Osteoblast (primary cell): ENCODE results near the gene RPS29. TPM values are rescaled to one million over a fixed set of nuclear protein-coding genes. Genes with fewer than 3 reads are reported as not detected.

ENCODE experiments used
- DNase-seq: peaks from one replicate; pipeline ENCODE4 v3.0.0; 2011; ENCODE audit warnings: low spot score, mixed read lengths; ENCODE audit not compliant: insufficient read length; ENCODE audit errors: missing footprints
- H2AFZ ChIP-seq: 2 replicates; pipeline ENCODE4 v1.6.0; 2011; ENCODE audit warnings: mild to moderate bottlenecking, low read length
- H3K27ac ChIP-seq: 2 replicates; pipeline ENCODE4 v1.5.1; 2011; ENCODE audit warnings: mild to moderate bottlenecking, low read depth, low read length, moderate library complexity
- H3K27me3 ChIP-seq: 2 replicates; pipeline ENCODE4 v1.6.0; 2012; ENCODE audit warnings: mild to moderate bottlenecking, control low read depth, inconsistent platforms, low read length, moderate library complexity; ENCODE audit not compliant: insufficient read depth
- H3K36me3 ChIP-seq: 2 replicates; pipeline ENCODE4 v1.5.1; 2011; ENCODE audit warnings: mild to moderate bottlenecking, low read length, control low read depth, moderate library complexity; ENCODE audit not compliant: insufficient read depth
- H3K4me1 ChIP-seq: 2 replicates; pipeline ENCODE4 v1.5.1; 2011; ENCODE audit warnings: mild to moderate bottlenecking, low read length, control low read depth, moderate library complexity; ENCODE audit not compliant: insufficient read depth
- H3K4me2 ChIP-seq: 2 replicates; pipeline ENCODE4 v1.6.0; 2011; ENCODE audit warnings: mild to moderate bottlenecking, low read length; ENCODE audit not compliant: insufficient read depth
- H3K4me3 ChIP-seq: fragments of 200-600 bp; sonication (generic); 3 replicates; pipeline ENCODE4 v1.5.1; 2012; ENCODE audit warnings: mild to moderate bottlenecking, low read length, inconsistent platforms; ENCODE audit not compliant: insufficient read depth
- H3K79me2 ChIP-seq: 2 replicates; pipeline ENCODE4 v1.6.0; 2012; ENCODE audit warnings: mild to moderate bottlenecking, low read length, control low read depth, inconsistent platforms; ENCODE audit not compliant: insufficient read depth
- H3K9me3 ChIP-seq: 2 replicates; pipeline ENCODE4 v1.5.1; 2011; ENCODE audit warnings: low read depth, low read length, control low read depth
- H4K20me1 ChIP-seq: 2 replicates; pipeline ENCODE4 v1.6.0; 2012; ENCODE audit warnings: mild to moderate bottlenecking, low read length, control low read depth; ENCODE audit not compliant: insufficient read depth
- total RNA-seq: library from RNA; depleted of rRNA; stranded (reverse); fragments of >200 nt; gene quantifications from 2 replicates; pipeline ENCODE4 v1.2.3, GENCODE V29; 2012
- TF ChIP-seq, protein P1 (sequence below): IDR thresholded peaks from 2 replicates; pipeline ENCODE4 v1.5.1; 2011; ENCODE audit warnings: mild to moderate bottlenecking, low read depth, low read length, moderate library complexity; ENCODE audit errors: extremely low read depth

The RPS29 gene
- total RNA-seq, 1 donor = 4,153 TPM

GRCh38 chr14:49612251-49612650, 26.1 kb upstream of the RPS29 start:
- Histone ChIP-seq H3K36me3 (peaks cover 13% of the 10 kb centered on the region), H2AFZ (no peak overlapping the region), H3K4me2 (no peak overlapping the region), H3K79me2 (peaks cover 6% of the 10 kb centered on the region), H4K20me1 (no peaks in the 10 kb centered on the region), H3K4me3 (no peak overlapping the region), H3K4me1 (peaks cover 7% of the 10 kb centered on the region), H3K27me3 (no peaks in the 10 kb centered on the region), H3K27ac (no peak overlapping the region), H3K9me3 (no peaks in the 10 kb centered on the region)
- TF ChIP-seq, protein P1, sequence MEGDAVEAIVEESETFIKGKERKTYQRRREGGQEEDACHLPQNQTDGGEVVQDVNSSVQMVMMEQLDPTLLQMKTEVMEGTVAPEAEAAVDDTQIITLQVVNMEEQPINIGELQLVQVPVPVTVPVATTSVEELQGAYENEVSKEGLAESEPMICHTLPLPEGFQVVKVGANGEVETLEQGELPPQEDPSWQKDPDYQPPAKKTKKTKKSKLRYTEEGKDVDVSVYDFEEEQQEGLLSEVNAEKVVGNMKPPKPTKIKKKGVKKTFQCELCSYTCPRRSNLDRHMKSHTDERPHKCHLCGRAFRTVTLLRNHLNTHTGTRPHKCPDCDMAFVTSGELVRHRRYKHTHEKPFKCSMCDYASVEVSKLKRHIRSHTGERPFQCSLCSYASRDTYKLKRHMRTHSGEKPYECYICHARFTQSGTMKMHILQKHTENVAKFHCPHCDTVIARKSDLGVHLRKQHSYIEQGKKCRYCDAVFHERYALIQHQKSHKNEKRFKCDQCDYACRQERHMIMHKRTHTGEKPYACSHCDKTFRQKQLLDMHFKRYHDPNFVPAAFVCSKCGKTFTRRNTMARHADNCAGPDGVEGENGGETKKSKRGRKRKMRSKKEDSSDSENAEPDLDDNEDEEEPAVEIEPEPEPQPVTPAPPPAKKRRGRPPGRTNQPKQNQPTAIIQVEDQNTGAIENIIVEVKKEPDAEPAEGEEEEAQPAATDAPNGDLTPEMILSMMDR = no peak
- DNase-seq = no peak

DNA sequence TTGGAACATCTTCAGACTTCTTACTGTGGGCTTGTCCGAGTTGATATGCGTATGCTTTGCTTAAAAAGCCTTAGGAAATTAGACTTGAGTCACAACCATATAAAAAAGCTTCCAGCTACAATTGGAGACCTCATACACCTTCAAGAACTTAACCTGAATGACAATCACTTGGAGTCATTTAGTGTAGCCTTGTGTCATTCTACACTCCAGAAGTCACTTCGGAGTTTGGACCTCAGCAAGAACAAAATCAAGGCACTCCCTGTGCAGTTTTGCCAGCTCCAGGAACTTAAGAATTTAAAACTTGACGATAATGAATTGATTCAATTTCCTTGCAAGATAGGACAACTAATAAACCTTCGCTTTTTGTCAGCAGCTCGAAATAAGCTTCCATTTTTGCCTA, 21.4 kb upstream of the RPS29 start:
- Histone ChIP-seq H3K27me3 (no peaks in the 10 kb centered on the region), H3K36me3 (peaks cover 12% of the 10 kb centered on the region), H3K27ac (no peak overlapping the region), H3K4me2 (no peak overlapping the region), H3K4me1 (no peaks in the 10 kb centered on the region), H4K20me1 (no peaks in the 10 kb centered on the region), H2AFZ (no peak overlapping the region), H3K9me3 (no peaks in the 10 kb centered on the region), H3K4me3 (no peak overlapping the region), H3K79me2 (peaks cover 8% of the 10 kb centered on the region)
- DNase-seq = peak; percentile 46
- TF ChIP-seq, protein P1 = no peak

DNA sequence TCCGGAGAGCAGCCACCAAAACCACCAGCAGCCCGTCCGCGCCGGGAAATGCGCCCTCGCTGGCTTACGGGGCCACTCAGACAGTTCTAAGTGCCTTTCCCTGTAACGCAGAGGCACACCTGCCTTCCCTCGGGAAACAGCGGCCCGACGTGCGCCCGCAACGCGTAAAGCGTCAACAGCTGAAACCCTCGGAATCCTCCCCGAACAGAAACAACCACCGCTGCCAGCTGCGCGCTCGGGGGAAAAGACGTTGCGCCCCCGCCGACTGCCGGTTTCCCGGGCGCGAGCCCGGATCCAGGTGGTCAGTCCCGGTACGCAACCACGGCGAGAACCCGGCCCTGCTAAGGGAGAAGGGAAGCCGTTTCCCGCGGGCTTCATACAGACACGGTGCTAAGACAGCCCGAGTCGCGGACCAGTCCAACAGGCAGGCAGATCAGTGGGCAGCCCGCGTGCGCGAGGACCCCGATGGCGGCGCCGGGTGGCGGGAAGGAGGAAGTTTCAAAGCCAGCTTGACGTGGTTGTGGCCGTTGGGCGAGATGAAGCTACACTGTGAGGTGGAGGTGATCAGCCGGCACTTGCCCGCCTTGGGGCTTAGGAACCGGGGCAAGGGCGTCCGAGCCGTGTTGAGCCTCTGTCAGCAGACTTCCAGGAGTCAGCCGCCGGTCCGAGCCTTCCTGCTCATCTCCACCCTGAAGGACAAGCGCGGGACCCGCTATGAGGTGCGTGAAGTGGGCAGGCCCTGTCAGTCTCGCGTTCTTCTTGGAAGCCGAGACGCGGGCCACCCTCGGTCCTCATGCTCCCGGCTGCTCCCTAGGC, 12.5 kb upstream of the RPS29 start, which contains the start of gene LRR1:
Gene LRR1 (plus strand): TSS at position 456 of the 816 bp plus-strand sequence. CDS start 81 bp downstream, at position 537.
- Histone ChIP-seq H3K4me1 (peaks cover 14% of the 10 kb centered on the region), H3K79me2 (peaks cover 35% of the 10 kb centered on the region), H3K27ac (peak within 1 kb of the TSS; percentile 94), H3K9me3 (no peaks in the 10 kb centered on the region), H3K36me3 (peaks cover 3% of the 10 kb centered on the region), H3K4me3 (peak within 1 kb of the TSS; percentile 93), H3K27me3 (no peaks in the 10 kb centered on the region), H4K20me1 (no peaks in the 10 kb centered on the region), H2AFZ (peak within 1 kb of the TSS; percentile 92), H3K4me2 (peak within 1 kb of the TSS; percentile 98)
- peak; percentile 96 for DNase-seq
- TF ChIP-seq, protein P1 = no peak

DNA sequence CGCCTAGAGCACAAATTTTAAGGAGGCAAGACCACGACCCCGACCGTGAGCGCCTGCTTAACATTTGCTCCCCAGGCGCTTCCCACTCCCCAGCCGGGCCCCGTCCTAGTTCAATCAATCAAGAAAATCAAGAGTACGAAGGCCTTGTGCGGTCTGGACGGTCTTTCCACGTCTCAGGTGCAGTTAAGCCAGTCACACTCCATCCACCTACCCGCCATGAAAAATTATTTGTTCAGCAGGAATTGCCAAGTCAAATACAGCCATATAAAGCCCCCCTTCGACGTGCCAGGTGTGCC, 12.0 kb upstream of the RPS29 start:
- Histone ChIP-seq H3K27ac (peak overlapping the region; percentile 94), H3K4me1 (peaks cover 16% of the 10 kb centered on the region), H3K79me2 (peaks cover 34% of the 10 kb centered on the region)

More for the DNA sequence above, 12.0 kb upstream of the RPS29 start:
- peaks cover 3% of the 10 kb centered on the region for H3K36me3 ChIP-seq
- TF ChIP-seq, protein P1 = no peak
- peak overlapping the region; percentile 93 for H3K4me3 ChIP-seq
- no peaks in the 10 kb centered on the region for H3K27me3 ChIP-seq
- H2AFZ ChIP-seq = peak overlapping the region; percentile 92
- peak; percentile 86 for DNase-seq
- peak overlapping the region; percentile 98 for H3K4me2 ChIP-seq
- no peaks in the 10 kb centered on the region for H3K9me3 ChIP-seq
- H4K20me1 ChIP-seq = no peaks in the 10 kb centered on the region
